ENCODE measurements around the gene CPLX4. TPM values are rescaled to one million over a fixed set of nuclear protein-coding genes. Genes with fewer than 3 reads are reported as not detected.

CPLX4 gene, protein sequence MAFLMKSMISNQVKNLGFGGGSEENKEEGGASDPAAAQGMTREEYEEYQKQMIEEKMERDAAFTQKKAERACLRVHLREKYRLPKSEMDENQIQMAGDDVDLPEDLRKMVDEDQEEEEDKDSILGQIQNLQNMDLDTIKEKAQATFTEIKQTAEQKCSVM
- not detected in 2 replicates for total RNA-seq (2014; rRNA removed; shearing (Covaris generic))

DNA sequence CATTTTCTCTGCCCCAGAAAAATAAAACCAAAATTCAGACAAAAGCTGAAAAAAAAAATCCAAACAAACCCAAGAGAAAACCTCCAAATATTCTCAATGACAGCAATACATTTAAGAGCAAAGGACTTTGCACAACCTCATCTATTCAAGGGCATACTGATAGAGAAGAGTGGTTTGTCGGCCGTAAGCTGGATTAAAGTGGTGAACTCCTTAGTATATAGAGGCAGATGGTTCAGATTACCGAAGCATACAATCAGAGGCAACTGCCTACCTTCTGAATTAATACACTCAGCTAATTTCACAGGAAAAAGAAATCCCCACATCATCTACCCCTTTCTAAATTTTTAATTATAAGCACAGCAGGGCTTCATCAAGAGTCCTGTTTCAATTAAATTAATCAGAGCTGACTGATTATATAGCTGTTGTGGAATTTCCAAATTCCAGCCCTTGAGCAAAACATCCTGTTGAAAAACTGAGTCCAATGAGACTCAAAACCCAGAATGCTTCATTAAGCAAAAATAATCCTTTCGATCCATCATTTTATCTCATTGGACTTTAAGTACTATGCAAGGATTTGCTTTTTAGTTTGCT, at the start of gene CPLX4:
TSS of gene CPLX4 (minus strand) at position 190 of the 591 bp plus-strand sequence. CDS start at position 3, 187 bp downstream.

DNA sequence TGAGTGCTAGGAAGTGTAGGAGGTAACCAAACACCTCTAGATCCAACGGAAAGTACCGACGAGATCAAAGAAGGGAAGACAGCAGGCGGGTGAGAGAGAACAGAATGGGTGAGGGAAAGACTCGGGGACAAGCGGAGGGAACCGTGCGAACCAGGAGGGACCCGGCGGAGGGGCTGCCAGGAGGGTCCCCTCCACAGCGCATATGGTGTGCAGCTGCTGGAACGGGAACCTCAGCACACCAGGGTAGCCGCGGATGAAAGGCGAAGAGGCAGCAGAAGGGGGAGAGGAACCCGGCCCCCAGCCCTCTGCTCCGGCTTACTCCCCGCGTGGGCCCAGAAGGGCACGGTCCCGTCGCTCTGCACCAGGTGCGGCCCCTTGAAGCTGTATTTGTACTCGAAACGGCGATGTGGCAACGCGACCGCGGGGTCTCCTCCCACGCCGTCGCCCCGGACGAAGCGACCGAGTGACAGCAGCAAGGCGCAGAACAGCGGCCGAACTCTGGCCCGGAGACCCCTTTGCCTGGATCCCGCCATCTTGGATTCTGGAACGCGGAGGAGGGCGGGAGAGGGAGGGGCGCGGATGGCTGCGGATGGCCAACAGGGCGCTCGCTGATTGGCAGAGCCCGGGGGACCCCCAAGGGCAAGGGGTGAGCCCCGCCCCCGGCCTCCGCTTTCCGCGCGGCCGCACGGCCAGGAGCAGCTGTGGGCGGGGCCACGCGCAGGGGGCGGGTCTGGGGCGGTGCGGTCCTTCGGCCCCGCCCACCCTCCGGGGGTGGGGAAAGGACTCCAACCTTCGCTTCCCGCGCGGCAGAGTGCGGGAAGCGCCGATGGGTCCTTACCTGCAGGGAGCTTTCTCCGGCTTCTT, 40.5 kb upstream of the CPLX4 start, which contains the start of gene LMAN1:
TSS of gene LMAN1 (minus strand) at position 554 of the 864 bp plus-strand sequence. CDS start at position 533, 21 bp downstream.

DNA sequence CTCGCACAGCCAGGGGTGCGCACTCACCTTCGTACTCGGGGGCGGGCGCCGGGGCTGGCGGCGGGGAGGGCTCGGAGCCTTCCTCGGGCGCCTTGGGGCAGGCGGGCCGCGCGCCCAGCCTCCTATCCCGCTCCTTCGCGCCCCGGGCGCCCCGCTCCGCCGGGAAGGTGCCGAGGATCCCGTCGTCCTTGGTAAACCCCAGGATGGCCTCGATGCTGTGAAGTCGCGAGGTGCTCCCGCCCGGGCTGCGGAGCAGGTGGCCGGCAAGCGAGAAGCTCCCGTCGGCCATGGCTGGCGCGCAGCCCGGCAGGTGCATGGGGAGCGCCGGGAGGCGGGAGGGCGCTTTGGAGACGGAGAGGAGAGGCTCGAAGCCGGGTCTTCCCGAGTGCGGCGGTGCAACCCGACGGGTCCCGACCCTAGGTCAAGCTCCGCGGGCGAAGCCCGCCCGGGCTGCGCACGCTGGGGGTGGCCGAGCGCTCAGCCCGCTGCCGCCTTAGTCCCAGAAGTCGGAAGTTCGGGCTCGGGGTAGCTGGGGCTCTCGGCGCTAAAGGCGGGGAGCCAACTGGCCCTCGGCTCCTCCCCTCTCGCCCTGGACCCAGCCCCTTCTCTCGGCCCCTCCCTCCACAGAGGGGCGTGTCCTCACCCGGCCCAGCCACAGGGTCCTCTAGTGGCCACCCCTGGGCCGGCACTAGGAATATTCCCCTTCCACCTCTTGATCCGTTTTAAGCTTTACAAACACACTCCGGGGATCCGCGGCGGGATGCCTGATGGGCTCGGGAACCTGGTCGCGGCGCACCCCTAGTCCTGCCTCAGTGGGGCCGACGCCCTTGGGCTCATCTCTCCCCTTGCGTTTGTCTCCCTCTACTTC, 45.3 kb downstream of the CPLX4 start, which contains the start of gene RAX:
TSS of gene RAX (minus strand) at position 564 of the 868 bp plus-strand sequence. CDS start at position 316, 248 bp downstream.

Other genes starting within 250 kb of the CPLX4 start
- gene SEC11C, start 178.8 kb downstream of the CPLX4 start, total RNA-seq (2014; rRNA removed; shearing (Covaris generic)), result 32.5 and 35.6 TPM in 2 replicates
- gene GRP, start 98.5 kb downstream of the CPLX4 start, total RNA-seq (2014; rRNA removed; shearing (Covaris generic)), result not detected in 2 replicates
- gene RAX, start 45.2 kb downstream of the CPLX4 start, total RNA-seq (2014; rRNA removed; shearing (Covaris generic)), result not detected in 2 replicates
- gene LMAN1, start 40.6 kb upstream of the CPLX4 start, total RNA-seq (2014; rRNA removed; shearing (Covaris generic)), result 80.3 and 83.0 TPM in 2 replicates